ENCODE data around the gene CGB3.

Gene CGB3

GRCh38 chr19:49014870-49015255 lies 9.3 kb downstream of the CGB3 start:
- no peak for DNase-seq

DNA sequence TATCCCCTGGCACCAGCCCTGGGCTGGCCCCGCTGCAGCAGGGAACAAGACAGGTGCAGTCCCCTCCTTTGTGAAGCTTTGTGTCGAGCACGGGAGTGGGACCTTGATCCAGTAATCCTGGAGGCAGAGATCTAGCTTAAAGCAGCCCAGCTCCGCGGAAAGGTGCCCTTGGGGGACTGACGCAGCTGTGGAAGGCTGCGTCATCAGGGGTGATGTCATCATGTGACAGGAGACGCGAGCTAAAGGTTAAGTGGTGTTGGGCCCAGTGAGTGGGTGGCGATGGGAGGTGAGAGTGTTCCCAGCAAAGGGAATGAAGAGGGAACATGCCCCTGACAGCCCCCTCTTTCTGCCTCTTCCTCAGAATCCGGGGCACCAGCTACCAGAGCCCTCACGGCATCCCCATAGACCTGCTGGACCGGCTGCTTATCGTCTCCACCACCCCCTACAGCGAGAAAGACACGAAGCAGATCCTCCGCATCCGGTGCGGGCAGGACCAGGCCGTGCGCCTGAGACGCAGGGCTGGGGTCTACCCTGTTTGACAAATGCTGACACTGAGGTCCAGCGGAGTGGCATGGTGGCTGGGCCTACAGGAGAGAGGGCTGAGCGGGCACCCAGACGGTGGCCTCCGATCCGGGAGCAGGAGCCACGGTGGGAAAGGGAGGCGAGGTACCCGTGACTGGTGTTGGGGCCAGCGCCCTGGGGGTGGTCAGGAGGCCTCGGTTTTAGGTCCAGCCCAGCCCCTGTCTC lies 9.8 kb downstream of the CGB3 start:
- no peak for DNase-seq

GRCh38 chr19:49011194-49011593 lies 12.9 kb downstream of the CGB3 start:
- no peak for DNase-seq

- no peak for DNase-seq
These were observed 13.7 kb downstream of the CGB3 start for GRCh38 chr19:49010453-49010852.

DNA sequence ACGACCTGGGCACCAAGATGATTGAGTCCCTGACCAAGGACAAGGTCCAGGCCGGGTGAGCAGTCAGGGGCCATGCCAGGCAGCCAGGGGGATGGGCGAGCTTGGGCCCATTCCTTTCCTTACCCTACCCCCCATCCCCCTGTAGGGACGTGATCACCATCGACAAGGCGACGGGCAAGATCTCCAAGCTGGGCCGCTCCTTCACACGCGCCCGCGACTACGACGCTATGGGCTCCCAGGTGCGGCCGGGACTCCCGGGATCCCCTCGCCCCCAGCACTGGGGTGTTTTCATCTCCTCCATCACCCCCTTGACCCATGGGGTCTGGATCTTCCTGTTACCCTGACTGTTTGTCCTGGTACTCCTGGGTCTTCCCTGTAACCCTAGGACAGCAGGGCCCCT lies 14.3 kb downstream of the CGB3 start:
- no peak for DNase-seq

- no peak for DNase-seq
These were observed 17.2 kb downstream of the CGB3 start for GRCh38 chr19:49006905-49007304.

- DNase-seq, result no peak
These were observed 19.0 kb downstream of the CGB3 start for GRCh38 chr19:49004964-49005614.

DNA sequence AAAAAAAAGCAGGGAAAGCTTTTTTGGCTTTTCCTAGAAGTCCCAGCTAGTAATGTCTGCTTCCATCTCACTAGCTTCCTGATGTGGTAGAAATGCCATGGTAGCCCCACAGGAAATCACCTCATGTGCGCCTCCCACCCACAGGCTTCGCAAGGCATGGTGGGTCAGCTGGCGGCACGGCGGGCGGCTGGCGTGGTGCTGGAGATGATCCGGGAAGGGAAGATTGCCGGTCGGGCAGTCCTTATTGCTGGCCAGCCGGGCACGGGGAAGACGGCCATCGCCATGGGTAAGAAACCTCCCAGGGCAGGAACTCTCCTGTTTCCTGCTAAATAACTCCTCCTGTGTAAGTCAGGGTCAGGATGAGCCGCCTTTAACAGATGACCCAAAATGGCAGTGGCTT lies 20.0 kb downstream of the CGB3 start:
- DNase-seq, result no peak

GRCh38 chr19:48999481-49000325 lies 24.4 kb downstream of the CGB3 start:
- peak; percentile 85 for DNase-seq

DNA sequence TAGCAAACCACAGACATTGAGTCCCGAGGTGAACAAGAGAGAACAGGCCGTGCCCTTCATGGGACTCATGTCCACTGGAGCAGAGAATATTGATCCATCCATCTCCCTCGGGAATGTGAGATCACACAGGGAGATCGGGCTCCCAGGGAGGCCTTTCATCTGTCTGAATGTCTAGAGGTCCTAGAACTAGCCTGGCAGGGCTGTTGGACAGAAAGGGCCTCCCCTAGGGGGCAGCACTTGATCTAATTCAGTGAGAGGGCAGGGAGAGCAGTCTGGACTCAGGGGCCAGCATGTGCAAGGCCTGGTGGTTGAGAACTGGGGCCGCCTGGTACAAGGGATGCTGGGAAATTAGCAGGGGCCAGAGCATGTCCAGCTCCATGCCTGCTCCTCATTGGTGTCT lies 26.2 kb downstream of the CGB3 start:
- DNase-seq, result peak; percentile 90

- no peak for DNase-seq
These were observed 30.1 kb downstream of the CGB3 start for GRCh38 chr19:48994035-48994386.

DNA sequence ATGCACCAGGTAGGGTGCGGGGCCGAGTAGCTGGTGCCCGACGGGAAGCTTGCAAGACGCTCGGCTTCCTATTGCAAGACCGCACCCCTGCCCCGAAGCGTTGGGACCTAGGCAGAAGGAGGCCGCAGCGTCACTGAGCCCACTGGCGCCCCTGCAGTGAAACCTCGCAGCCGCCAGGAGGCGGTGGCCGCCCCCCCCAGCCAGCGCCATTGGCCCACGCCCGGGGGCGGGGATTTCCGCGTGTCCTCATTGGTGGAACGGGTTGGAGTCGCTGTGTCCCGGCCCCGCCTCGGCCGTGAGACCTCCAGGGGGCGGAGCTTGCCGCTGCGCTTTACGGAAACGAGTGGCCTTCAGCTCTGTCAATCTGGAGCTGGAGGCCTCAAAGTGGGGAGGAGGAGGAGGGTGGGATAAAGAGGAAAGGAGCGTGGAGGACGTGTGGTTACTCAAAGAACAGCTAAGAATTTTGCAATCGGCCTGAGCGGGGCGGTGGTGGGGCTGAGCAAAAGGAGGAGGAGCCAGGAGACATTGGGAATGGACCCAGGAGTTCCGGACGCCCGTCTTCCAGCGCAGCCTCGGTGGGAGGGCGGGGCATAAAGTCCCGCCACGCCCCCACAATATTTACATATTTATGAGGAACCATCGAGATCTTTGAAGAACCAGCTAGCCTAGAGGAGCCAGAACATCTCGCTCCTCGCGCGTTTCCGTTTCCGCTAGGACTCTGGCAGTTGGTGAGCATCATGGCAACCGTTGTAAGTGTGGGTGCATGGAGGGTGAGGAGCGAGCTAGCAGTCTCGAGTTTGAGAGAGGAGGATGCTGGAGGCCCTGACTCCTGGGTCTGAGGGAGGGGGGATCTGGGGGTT lies 30.7 kb downstream of the CGB3 start, which contains the start of the genes GYS1 and RUVBL2:
GYS1 (minus strand) TSS at position 135 of the 860 bp plus-strand sequence. CDS start 197 bp downstream, outside the sequence.
RUVBL2 (plus strand) TSS at position 713 of the 860 bp plus-strand sequence; CDS start at position 738, 25 bp downstream.
- DNase-seq, result peak; percentile 100

DNA sequence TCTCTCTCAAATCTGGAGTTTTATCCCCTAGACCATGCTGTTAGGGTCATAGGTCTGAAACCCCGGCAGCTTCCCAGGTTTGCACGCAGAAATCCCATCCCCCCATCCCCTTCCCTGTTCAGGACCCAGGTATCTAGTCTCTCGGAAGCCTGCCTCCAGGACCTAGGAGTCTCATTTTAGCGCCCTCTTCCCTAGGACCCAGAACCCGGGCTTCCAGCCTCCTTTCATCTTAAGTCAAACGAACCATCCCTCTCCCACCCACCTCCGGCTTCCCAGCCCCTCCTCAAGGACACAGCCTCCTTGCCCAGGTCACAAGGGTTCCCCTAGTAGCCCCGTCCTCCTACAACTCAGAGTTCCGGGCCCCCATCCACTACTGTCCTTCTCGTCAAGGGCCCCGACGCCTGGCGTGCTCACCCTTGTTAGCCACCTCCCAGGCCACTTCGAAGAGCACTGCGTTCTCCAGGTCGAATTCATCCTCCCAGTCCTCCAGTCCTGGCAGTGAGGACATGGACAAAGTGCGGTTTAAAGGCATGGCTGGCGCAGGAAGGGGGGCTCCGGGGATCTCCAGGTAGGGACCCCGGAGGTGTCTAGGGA lies 31.5 kb downstream of the CGB3 start:
- peak; percentile 32 for DNase-seq

GRCh38 chr19:48991873-48992580 lies 32.1 kb downstream of the CGB3 start:
- peak; percentile 64 for DNase-seq

DNA sequence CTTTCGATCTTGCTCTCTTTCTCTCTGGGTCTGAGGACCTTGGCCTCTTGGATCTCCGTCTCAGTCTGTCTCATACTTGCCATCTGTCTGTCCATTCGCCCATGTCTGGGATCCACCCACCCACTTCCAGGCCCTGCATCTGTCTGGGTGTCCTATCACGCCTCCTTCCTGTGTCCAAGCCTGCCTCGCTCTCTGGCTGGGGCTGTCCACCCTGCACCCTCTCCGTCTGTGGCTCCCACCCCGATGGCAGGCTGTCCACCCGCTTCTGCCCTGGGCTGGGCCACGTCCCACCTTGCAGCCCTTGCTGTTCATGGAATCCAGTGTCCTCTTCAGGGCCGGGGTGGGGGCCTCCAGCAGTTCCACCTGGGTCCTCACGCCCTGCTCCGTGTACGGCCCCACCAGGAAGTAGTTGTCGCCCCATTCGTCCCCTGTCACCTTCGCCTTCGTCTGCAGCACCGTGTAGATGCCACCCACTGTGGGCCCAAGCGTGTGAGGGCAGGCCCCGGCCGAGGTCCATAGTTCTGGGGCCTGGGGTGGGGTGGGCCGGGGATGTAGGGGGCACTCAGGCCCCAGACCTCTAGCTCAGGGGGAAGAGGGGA lies 33.0 kb downstream of the CGB3 start:
- DNase-seq, result no peak

GRCh38 chr19:48990400-48990799 lies 33.7 kb downstream of the CGB3 start:
- DNase-seq, result no peak

GRCh38 chr19:48989701-48990291 lies 34.3 kb downstream of the CGB3 start:
- no peak for DNase-seq

DNA sequence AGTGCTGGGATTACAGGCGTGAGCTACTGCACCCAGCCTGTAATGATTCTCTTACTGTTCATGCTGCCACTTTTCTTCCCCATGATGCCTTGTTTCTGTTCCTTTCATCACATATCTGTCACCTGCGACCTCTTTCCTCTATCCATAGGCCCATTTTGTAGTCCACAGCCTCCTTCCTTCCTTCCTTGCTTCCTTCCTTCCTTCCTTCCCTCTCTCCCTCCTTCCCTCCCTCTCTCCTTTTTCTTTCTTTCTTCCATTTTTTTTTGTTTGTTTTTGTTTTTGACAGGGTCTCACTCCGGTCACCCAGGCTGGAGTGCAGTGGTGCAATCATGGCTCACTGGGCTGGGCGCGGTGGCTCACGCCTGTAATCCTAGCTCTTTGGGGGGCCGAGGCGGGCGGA lies 35.3 kb downstream of the CGB3 start:
- no peak for DNase-seq

GRCh38 chr19:48988286-48988685 lies 35.8 kb downstream of the CGB3 start:
- DNase-seq, result no peak

DNA sequence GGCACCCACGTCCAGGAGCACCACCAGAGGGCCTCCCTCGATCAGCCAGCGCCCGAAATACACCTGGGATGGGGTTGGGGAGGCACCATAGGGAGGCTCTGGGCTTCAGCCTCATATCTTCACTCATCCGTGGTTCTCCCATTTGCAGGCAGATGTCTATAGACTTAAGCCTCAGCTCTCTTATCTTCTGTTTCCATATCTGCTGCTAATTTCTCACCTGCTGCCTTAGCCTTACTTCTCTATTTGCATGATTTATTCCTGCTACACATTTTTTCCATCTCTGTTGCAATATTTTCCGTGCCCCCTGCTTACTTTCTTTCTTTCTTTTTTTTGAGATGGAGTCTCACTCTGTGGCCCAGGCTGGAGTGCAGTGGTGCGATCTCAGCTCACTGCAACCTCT lies 36.8 kb downstream of the CGB3 start:
- no peak for DNase-seq

DNA sequence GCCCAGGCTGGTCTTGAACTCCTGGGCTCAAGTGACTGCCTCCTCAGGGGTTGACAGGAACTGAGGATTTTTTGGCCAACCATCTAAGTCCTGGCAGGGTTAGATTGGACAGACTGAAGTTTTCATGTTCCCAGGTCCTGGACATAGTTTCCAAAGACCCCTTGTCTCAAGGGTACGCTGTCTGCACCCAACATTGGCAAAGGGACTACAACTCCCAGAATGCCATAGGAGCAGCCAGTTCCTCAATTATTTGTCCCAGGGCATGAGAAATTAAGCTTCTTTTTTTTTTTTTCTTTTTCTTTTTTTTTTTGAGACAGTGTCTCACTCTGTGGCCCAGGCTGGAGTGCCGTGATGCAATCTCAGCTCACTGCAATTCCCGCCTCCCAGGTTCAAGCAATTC lies 37.9 kb downstream of the CGB3 start:
- no peak for DNase-seq
